ENCODE measurements around the gene F12. TPM values are rescaled to one million over a fixed set of nuclear protein-coding genes. Genes with fewer than 3 reads are reported as not detected.

Gene F12
- total RNA-seq, 1 experiment from 2014 or later = 10.0 TPM

DNA sequence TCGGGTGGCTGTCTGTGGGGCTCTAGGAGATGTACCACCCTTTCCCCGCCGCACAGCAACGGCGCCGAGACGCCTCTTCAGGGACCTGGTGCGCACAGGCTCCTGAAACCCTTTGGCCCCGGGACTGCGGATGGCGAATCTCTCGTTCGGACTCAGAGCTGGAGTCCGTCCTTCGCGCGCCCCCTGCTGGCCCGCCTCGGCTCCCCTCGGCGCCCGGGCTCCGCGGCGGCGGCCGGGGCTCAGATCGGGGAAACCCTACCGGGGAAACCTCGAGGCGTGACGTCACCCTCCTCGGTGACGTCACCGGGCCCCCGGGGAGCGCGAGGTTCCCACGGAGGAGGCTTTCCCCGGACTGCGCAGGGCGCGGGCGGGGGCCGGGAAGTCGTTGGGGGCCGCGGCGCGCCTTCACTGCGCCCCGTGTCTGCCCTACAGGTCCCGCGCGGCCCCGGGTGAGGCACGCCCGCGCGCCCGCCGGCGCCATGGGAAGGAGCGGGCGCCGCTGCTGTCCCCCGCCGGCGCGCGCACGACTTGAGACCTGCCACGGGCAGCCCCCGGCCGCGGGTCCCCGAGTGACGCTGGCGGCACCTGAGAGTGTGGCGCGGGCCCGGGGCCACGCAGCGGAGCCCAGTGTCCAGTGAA is 45.2 kb upstream of the F12 start (continued):
- no peak for TF ChIP-seq MXD4 (CRISPR knock-in tag; IDR thresholded peaks at IDR 0.05; ENCODE audit: borderline replicate concordance)
- TF ChIP-seq GRHL2 (CRISPR knock-in tag; IDR thresholded peaks at IDR 0.05; ENCODE audit: insufficient replicate concordance, severe bottlenecking) = no peak
- TF ChIP-seq ZNF121 (CRISPR knock-in tag; IDR thresholded peaks at IDR 0.05) = no peak
- TF ChIP-seq OVOL2 (CRISPR knock-in tag; IDR thresholded peaks at IDR 0.05; ENCODE audit: borderline replicate concordance) = peak; percentile 64; the same call in 1 of the 2 replicates

DNA sequence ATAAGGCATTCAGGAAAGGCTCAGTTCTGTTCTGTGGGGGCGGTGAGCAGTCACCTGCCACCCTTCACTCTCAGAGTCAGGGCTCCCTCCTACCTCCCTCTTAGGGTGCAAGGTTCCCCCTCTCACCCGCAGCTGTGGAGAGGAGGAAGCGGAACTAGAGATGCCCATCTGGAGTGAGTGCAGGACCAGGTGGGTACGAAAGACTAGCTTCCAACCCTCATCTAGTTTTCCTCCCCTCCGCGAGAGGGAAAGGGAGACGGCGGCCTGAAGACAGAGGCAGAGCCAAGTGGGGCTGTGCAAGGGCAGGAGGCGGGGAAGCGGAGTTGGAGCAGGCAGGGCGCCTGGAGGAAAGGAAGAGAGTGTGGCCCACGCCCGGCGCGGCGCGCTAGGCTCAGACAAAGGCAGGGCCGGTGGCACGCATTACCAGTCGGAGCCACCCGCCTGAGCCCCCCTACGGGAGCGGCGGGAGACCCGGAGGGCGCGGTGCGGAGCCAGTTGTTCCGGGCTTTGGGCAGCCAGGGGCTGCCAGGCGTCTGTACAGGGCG is 44.6 kb upstream of the F12 start:
- Mint-ChIP-seq H3K9me3 (no peaks in the 10 kb centered on the region), H3K36me3 (peaks cover 6% of the 10 kb centered on the region), H3K27ac (peak overlapping the region; percentile 44), H3K4me1 (peaks cover 41% of the 10 kb centered on the region), H3K27me3 (ENCODE audit: low read depth) (peaks cover 22% of the 10 kb centered on the region), H3K4me3 (peak overlapping the region; percentile 78)
- DNase-seq (ENCODE audit: low spot score) = peak; percentile 51
- CTCF ChIA-PET = interaction anchor here (1.1 to 7.2 kb wide), 23 partner anchors 8 to 150 kb away, joined by 3 to 175 read pairs (median 12); partner anchors contain the start of genes GRK6, LMAN2, PDLIM7 and PRELID1
- POLR2A ChIA-PET = interaction anchor here (1.9 to 4.1 kb wide), 6 partner anchors 9 to 87 kb away, joined by 5 to 24 read pairs (median 10); no protein-coding TSS in a partner anchor
- no peak for ATAC-seq
- no peak for TF ChIP-seq ZNF138 (CRISPR knock-in tag; conservative IDR thresholded peaks at IDR 0.05)
- TF ChIP-seq NFE2L1 (CRISPR knock-in tag; IDR thresholded peaks at IDR 0.05) = 0 out of 2 replicates have a peak, but pooled peaks have one; percentile 12
- no peak for TF ChIP-seq MYBL2 (CRISPR knock-in tag; IDR thresholded peaks at IDR 0.05)
- TF ChIP-seq, protein P1, sequence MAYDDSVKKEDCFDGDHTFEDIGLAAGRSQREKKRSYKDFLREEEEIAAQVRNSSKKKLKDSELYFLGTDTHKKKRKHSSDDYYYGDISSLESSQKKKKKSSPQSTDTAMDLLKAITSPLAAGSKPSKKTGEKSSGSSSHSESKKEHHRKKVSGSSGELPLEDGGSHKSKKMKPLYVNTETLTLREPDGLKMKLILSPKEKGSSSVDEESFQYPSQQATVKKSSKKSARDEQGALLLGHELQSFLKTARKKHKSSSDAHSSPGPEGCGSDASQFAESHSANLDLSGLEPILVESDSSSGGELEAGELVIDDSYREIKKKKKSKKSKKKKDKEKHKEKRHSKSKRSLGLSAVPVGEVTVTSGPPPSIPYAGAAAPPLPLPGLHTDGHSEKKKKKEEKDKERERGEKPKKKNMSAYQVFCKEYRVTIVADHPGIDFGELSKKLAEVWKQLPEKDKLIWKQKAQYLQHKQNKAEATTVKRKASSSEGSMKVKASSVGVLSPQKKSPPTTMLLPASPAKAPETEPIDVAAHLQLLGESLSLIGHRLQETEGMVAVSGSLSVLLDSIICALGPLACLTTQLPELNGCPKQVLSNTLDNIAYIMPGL (CRISPR knock-in tag; IDR thresholded peaks at IDR 0.05) = no peak
- TF ChIP-seq RELA (CRISPR knock-in tag; IDR thresholded peaks at IDR 0.05; ENCODE audit: borderline replicate concordance) = no peak
- TF ChIP-seq, protein P2, sequence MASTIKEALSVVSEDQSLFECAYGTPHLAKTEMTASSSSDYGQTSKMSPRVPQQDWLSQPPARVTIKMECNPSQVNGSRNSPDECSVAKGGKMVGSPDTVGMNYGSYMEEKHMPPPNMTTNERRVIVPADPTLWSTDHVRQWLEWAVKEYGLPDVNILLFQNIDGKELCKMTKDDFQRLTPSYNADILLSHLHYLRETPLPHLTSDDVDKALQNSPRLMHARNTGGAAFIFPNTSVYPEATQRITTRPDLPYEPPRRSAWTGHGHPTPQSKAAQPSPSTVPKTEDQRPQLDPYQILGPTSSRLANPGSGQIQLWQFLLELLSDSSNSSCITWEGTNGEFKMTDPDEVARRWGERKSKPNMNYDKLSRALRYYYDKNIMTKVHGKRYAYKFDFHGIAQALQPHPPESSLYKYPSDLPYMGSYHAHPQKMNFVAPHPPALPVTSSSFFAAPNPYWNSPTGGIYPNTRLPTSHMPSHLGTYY (CRISPR knock-in tag; IDR thresholded peaks at IDR 0.05) = no peak
- TF ChIP-seq CREB1 (CRISPR knock-in tag; IDR thresholded peaks at IDR 0.05) = 0 out of 2 replicates have a peak, but pooled peaks have one; percentile 15

DNA sequence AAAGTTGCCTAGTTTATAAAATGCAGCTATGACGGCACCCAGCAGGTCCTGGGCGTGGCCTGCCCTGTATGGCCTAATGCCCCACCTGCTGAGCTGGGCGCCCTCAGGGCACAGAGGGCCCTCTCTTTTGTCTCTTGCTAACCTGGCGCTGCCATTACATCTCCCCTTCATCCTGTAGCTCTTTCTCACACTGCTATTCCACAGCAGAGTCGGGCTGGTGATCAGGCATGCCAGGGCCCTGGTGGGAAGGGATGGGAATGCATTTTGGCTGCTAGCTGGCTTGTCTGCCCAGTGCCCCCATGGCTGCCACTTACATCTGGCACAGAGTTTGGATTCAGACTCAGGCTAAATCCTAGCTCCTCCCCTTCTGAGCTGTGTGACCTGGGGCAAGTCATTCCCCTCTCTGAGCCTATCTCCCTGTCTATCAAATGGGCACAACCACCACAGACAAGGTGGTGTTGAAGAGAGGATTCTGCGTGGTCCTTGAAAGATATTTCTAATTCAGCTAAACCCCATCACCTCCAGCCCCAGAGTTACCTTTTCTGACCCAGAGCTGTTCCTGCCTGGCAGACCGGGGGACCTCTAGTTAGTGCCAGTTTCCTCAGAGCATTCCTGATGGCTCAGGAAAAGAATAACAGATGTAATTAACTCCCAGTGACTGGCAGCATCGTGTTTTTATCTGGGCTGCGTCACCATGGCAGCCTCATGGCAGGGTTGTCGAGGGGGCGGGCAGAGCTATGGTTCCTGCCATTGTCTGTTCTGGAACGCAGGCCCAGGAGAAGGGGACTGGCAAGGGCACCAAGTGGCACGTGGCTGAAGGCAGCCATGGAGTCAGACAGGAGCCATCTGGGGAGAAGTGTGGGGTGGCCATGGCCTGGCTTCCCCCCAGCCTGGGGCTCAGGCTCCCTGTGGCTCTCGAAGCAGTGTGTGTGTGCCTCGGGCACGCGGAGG is 43.6 kb upstream of the F12 start:
- peaks cover 6% of the 10 kb centered on the region for H3K36me3 Mint-ChIP-seq
- H3K27ac Mint-ChIP-seq = no peak overlapping the region
- no peak for ATAC-seq
- DNase-seq (ENCODE audit: low spot score) = no peak
- H3K9me3 Mint-ChIP-seq = no peaks in the 10 kb centered on the region
- TF ChIP-seq ETV6 (CRISPR knock-in tag; IDR thresholded peaks at IDR 0.05) (0 out of 2 replicates have a peak, but pooled peaks have one; percentile 8), EMX1 (CRISPR knock-in tag; IDR thresholded peaks at IDR 0.05) (no peak)
- peak overlapping the region; percentile 78 for H3K4me3 Mint-ChIP-seq
- peaks cover 27% of the 10 kb centered on the region for H3K27me3 Mint-ChIP-seq (ENCODE audit: low read depth)
- POLR2A ChIA-PET = interaction anchor here (0.9 to 4.1 kb wide), 2 partner anchors 9 to 42 kb away, joined by 4 to 16 read pairs; no protein-coding TSS in a partner anchor
- CTCF ChIA-PET = interaction anchor here (0.7 to 7.2 kb wide), 14 partner anchors 23 to 149 kb away, joined by 3 to 175 read pairs (median 8); partner anchors contain the start of genes GRK6, PRELID1 and RAB24
- H3K4me1 Mint-ChIP-seq = peaks cover 49% of the 10 kb centered on the region

Data from WTC11 (cell line).